GM10266 (cell line): ENCODE results near the gene GABRD.

Experiments
- DNase-seq: peaks from one replicate; pipeline ENCODE4 v3.0.0; 2012; ENCODE audit errors: extremely low spot score
- CTCF ChIP-seq: IDR thresholded peaks from 2 replicates; pipeline ENCODE4 v1.5.1; 2012; ENCODE audit warnings: mild to moderate bottlenecking, low read depth; ENCODE audit not compliant: control insufficient read depth, insufficient read depth; ENCODE audit errors: missing control alignments

The GABRD gene

DNA sequence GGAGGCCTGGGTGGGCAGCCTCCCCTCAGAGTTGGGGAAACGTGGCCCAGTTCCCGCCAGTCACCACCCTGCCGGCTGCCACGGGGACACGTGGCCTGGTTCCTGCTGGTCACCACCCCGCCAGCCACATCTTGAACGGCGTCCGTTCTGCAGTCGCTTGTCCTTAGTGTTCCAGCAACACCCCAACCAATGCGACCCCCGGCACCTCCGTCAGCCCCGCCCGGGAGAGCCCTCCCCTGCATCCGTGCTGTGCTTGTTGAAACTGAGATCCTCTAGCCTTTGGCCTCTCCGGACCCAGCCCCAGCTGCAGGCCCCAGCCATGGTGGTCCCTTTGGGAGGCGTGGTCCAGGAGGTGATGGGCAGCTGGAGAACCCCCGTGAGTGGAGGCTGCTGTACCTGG lies 49.8 kb downstream of the GABRD start:
- no peak for DNase-seq
- TF ChIP-seq CTCF, result no peak

DNA sequence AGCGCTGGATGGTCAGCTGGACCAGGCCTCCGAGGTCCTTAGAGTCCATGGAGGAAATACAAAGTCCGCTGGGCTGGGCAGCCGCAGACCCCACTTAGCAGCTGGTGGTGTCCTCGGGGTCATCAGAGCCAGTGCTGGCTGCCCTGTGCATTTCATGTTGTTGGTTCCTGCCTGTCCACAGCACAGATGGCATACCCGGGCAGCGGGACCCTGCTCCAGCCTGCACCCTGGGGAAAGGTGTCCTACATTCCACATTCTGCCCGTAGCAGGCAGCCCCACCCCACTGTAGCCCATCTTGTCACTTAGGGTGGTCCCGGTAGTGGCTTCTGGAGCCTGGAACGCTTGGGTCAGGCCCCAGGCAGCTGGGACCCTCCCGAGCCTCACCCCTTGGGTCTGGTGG lies 50.9 kb downstream of the GABRD start:
- no peak for TF ChIP-seq CTCF
- DNase-seq, result no peak

DNA sequence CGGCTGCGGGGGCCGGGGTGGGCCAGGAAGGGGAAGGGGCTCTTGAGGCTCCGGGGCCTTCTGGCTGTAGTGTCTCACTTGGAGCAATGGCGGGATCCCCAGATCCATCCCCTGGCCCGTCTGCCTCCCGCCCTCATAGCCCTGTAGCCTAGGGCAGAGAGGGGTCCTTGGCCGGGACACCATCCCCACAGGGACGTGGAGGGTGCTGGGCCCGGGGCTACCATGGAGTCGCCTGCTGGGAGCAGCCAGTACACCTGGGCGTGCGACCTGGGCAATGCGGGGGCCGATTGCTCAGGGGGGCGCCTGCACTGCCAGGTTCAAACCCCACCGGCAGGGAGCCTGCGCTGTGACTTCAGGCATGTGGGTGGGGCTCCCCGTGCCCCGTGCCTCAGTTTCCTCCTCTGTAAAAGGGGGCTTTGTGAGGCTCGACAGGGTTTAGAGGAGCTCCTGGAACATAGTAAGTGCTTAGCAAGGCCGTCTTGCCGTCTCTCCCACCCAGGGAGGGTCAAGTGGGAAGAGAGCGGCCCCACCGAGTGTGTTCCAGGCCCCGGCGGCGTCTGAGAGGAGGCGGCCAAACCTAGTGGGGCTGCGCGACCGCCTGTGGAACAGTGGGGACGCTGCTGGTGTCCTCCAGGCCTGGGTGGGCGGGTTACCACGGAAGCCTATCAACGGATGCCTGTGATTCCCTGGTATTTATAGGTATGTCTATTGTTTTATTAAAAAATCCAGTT lies 51.8 kb downstream of the GABRD start:
- no peak for TF ChIP-seq CTCF
- DNase-seq, result no peak

DNA sequence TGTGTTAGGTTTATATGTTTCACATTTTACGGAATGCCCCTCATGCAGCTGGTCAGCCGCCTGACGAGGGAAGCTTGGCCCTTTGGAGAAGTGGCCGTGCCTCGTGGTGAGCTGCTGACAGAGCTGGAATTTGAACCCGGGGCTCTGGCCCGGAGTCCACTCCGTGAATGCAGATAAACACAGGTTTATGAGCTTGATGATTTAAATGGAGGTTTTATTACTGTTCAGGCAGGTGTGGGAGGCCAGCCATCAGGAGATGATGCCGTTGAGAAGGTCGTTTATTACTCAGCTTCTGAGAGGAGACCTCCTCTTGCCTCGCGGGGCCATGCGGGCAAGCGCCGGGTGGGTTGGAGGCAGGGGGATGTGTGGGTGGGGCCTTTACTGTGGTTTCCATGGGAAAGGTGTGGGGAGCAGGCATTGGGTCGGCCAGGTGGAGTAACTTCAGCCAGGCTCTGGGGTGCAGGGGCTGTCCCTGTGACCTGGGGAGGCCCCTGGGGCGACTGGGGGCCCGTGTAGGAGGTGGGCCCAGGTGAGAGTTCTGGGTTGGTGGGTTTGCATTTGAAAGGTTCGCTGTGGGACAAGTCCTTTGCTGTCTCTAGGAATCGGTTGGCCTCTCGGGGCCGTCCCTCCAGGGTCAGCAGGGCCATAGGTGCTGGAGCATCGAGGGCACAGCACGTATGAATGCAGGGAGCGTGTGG lies 53.1 kb downstream of the GABRD start:
- TF ChIP-seq CTCF, result no peak
- DNase-seq, result no peak

- DNase-seq, result no peak
- TF ChIP-seq CTCF, result no peak
Observed at GRCh38 chr1:2072891-2073290, 53.7 kb downstream of the GABRD start.

- no peak for DNase-seq
- TF ChIP-seq CTCF, result no peak
Observed at GRCh38 chr1:2073382-2074230, 54.5 kb downstream of the GABRD start.
